ENCODE data around the gene SLC7A11.

Gene SLC7A11

DNA sequence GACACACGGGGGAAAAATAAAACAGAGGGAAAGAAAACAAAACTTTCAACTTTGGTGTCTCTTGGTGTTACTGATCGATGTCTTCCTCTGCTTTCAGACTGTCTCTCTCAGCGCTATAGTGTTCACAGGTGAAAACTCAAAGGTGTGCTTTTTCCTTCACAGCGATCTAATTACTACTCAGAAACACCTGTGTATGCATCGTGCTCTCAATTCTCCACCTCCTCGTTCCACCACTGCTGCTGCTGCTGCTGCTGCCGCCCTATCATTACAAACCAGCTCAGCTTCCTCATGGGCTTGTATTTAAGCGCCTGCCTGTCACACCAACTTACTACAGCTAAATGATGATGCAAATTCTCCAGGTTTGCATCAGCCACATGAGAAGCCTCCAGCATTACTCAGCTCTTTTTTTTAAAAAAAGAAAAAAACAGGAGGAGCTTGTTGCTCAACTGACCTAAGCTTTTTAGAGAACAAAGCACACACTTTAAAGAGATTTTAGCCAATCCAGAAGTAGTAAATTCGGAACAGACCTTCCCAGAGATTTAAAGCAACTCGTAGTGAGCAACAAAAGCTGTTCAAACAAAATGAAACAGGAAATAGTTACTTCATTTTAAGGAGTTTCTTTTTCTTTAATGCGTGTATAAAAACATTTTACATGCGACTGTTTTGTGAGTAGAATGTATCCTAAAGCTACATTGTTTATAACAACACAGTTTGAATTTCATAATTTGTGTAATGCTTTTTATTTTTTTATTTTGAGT is at the start of gene SLC7A11:
TSS of gene SLC7A11 (minus strand) at position 274 of the 758 bp plus-strand sequence. CDS start 280 bp downstream, outside the sequence.
- DNase-seq = peak; percentile 72

DNA sequence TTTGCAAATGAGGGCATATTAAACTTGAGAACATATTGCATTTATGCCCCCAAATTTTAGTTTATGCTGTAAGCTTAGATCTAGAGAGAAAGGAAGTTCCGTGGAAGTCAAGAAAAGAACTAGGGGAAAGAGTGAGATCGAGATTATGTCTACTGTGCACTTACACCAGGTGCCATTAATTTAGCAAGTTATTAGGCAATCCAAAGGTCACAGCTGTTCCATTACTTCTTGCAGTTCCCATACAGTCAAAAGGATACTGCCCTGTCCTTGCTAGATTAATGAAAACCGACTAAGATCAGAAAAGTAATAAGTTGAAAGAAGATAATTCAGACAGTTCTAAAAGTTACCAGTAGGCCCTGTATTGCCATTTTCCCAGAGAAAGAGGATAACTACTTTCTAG is 49.3 kb upstream of the SLC7A11 start:
- no peak for DNase-seq

DNA sequence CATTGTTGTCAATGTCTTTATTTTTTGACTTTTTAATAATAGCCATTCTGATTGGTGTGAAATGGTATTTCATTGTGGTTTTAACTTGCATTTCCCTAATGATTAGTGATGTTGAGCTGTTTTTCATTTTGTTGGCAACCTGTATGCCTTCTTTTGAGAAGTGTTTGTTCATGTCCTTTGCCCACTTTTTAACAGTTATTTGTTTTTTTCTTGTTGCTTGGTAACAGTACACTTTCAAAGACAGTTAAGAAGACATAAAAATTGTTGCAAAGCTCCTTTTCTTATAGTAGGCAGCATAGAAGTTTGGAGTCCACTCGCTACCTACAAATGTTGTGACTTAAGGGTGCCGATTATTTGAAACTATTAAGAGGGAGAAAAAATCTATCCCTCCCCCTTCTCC is 48.7 kb upstream of the SLC7A11 start:
- DNase-seq = no peak

DNA sequence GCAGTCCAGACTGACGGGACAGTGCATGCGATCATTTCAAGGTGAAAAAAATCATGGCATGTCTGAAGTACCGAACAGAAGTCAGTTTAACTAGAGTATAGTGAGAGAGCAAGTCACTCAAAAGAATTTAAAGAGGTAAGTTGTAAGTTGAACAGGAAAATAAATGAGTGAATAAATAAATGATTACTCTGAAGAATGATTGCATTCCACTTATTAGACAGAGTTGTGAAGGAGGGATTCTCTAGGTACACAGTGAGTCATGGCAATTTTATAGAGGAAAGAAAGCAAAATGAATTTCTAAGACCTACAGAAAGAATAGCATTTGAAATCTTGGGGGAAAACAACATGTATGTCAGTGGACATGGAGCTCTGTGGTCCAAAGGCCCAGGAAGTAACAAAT is 37.1 kb upstream of the SLC7A11 start:
- DNase-seq = no peak

DNA sequence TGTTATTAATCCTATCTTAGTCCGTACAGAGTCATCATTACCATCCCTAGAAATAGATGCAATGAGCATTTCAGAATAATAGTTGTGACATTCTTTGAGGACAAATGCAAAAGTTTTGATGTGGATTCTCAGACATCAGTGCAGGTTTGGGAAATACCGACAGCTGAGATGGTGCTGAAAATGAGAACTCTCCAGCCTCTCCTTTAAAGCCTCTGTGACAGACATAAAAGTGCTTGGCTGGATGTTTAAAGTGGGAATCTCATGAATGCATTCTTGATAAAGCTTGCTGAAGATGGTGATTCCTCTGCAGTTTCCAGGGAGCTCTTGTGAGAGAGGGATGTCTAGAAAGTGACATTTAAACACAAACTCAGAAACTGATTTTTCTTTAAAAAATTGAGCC is 35.0 kb upstream of the SLC7A11 start:
- DNase-seq = no peak

DNA sequence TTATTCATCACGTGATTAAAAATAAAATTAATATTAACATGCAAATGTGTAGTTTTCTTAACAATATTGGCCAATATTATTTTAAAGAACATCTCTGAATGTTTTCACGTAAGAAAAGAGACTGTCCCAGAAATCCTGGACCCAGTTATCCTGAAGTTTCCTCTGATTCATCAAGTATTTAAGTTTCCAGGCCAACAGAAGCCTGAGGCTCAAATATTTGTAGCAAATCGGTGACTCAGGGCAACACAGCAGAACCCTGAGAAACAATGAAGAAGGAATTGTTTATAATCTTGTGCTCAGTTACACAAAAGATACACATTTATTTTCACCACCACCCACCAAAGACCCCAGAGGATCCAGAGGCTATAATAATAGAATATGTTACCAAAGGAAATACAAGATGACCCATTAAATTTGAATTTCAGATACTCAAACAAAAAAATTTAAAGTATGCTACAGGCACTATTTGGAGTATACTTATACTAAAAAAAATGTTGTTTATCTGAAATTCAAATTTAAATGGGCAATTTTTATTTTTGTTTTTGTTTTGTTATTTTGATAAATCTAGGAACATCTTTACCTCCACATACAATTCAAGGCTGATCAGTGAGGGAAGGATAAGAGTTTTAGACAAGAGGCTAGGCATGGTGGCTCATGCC is 33.9 kb upstream of the SLC7A11 start:
- no peak for DNase-seq

DNA sequence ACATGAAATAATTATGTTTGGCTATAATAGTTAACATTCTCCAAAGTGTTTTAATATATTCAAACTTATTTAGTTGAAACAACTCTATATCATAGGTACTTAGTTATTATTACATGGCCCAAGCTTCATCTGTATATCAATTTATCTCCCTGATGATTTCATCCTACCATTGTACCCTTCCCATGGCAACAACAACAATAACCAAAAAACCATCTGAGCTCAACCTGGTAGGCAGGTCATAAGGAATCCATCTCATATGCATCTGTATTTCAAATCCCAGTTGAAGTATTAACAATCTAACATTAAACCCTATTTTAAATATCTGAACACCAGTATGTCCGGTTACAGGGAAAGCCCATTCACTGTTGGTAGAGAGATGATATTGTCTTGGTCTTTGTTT is 33.1 kb upstream of the SLC7A11 start:
- DNase-seq = no peak

DNA sequence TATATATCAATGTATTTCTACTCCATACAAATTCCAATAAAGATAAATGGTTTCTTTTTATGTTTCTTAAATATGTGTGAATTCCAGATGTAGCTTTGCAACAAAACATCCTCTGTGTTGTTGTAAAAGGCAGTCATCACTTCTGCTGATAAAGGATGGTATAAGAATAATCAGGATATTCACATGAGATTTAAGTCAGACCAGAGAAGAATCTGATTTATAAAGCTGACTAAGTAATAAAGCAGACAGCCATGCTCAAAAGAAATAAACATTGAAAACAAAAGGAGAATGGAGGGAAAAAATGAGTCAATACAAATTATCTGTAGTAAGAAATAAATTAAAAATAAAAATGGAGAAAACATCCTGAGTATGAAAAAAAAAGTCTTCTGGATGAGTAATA is 27.0 kb upstream of the SLC7A11 start:
- no peak for DNase-seq

DNA sequence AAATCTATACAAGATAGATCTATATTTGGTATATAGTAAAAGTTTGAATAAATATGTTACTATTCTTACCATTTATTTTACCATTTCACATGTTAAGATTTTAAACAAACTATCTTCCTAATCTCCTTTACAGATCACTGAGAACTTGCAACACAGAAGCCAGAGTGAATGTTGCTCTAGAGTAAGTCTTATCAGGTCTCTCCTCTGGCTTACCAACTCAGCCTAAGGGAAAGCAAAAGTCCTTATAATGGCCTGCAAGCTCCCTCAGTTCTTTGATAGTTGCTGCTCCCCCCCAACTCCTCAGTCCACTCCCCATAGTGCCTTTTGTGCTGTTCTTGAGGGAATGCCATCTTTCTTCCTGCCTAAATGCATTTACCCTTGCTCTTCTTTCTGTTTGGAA is 25.7 kb upstream of the SLC7A11 start:
- DNase-seq = no peak

DNA sequence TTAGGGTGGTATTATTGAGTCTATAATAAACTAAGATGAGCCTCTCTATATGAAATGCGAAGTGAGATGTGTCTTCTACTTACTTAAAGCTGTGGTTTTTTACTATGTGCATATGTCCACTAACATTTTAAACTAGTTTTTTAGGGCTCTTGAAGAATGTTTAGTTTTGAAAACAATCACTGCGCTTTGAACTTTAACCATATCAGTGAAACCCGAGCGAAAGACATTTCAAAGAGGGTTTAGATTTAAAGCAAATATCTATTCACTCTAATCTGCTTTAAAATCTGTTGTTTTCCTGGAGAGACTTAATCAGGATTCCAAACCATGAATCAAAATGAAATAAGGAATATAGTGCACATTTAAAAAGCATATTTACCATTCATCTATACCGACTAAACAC is 24.8 kb upstream of the SLC7A11 start:
- no peak for DNase-seq

DNA sequence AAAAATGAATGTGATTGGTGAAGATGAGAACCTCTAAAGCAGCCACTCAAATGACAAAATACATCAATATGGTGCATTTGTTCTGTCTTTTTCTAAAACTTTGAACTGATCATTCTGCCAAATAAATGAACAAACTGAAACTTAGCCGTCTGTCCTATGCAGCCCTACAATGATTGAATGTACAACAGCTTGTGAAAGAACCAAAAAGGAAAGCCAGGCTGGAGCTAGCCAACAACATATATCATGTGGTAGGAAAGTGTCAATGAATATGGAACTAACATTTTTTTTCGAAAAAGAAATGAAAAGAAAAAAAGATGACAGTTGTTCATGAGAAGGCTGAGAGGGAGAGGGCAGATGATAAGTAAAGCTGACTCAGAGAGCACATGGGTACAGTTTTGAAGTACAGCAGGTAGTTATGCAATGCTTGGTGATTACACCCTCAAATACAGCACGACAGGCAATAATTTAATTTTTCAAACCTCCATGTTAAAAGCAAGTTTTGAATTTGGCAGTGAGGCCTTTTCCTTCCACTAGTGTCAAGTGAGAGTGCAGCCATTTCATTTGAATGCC is 21.2 kb upstream of the SLC7A11 start:
- no peak for DNase-seq

DNA sequence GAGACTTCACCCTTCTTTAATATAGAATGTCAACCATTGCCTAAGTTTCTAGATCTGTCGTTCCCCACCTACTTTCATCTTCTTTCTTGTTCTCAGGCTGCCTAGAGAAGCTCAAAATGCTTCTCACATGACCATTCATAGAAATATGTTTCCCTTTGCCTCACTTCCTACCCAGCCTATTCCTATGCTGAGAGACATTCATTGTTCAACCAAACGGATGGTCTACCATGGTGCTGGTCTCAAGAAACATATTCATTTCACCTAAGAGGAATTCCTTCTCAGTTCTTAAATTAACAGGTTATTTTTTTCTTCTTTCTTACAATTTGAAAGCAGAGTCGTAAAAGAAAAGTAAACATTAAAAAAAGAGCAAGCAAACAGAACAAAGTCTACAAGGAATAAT is 20.3 kb upstream of the SLC7A11 start:
- no peak for DNase-seq

DNA sequence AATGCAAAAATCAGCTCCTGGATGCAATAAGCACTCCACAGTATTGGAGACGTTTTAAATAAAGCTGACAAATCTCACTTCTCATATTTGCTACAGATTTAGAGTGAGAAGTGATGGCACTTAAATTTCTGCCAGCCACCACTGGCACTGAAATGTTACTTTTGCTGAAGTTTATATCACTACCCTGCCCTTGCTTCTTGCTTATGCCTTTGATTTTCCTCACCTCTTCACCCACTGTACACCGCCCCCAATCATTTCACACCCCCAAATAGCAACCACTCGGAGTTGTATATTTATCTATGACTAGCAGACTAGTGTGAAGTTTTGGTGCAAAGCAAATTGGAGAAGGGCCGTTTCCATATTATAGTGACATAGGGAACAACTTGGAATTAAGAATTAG is 19.9 kb upstream of the SLC7A11 start:
- no peak for DNase-seq

DNA sequence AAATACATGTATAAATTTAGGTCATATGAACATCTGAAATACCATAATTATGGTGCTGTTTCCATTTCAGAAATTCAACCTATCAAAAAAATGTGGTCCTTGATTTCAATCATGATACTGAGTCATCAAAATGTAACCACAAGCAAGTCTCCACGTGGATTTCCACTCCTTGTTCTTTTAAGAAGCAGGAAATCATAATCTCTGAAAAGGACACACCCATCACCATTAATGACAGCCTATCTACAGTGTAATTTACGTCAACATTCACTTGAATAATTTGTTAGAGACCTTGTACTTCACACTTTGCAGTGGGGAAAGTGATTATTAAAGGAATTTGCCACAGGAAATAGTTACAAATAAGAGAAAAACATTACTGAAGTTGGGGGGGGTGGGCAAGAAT is 17.7 kb upstream of the SLC7A11 start:
- DNase-seq = no peak

DNA sequence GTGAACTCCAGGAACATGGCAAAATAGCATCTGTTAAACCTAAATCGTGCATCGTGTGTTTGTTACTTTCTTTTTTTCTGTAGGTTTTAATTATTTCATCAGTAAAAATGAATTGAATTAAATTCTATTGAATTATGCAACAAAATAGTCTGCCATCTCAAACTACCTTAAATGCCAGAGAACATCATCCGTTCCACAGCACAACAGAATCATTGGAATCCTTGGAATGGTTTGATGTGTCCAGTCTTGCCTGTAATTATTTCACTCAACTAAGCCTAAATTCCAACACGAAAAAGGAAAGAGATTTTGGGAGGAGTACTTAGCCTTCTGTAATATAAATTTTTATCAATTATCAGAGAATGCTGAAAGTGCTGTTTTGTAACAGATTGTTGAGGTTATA is 17.1 kb upstream of the SLC7A11 start:
- DNase-seq = no peak

DNA sequence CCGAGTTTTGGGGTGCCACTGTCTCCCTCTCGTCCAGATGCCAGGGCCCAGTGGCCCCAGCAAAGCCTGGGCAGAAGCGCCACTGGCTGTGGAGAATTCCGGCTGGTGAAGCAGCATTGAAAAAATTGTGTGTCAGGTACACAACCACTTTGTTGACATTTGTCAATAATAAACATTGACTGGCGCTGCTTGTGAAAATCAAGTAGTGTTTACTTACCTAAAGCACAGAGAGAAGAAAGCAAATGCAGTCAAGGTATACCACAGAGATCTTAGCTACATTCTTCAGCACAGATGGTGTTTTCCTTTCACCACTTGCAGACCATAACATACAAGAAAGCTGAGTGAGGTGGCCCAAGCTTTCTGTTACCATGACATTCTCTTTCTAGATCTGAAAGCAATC is 14.5 kb upstream of the SLC7A11 start:
- DNase-seq = no peak

DNA sequence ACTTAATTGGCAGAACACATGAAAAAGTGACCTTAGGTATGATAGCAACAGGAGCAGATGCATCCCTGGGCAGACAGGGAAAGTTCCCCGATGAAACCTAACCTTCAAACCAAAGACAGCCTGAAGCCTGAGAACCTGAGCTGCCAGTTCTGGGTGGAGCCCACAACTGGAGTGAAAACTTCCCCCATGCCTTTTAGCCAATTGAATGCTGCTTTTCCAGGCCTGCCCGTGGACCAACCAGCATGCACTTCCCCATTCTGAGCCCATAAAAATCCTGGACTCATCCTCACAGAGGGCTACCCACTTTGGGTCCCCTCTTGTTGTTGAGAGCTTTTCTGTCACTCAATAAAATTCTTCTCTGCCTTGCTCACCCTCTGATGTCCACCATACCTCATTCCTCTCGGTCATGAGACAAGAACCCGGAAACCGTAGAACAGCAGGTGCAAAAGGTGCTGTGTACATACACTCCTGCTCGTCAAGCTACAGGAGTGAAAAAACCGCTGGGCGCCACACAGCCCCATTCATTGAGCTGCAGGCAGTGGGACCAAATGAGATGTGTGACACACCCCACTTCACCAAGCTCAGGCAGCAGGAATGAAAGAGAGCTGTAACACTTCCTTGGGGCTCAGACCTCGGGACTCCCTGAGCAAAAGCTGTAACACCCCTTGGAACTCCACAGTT is 13.9 kb upstream of the SLC7A11 start:
- DNase-seq = no peak

DNA sequence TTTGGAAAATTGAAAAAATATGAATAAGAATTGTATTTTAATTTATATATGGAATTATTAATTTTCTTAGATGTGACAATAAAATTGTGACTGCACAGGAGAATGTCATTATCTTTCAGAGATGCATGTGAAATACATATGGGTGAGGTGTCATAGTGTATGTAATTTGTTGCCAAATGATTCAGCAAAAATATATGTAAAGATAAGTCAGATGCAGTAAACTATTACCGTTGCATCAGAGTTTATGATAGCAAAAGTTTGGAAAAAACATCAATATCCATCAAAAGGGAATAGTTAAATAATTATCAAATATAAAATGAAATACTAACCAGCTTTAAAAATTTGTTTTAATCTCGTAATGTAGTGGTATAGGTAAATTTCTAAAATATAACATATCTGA is 10.4 kb upstream of the SLC7A11 start:
- no peak for DNase-seq

DNA sequence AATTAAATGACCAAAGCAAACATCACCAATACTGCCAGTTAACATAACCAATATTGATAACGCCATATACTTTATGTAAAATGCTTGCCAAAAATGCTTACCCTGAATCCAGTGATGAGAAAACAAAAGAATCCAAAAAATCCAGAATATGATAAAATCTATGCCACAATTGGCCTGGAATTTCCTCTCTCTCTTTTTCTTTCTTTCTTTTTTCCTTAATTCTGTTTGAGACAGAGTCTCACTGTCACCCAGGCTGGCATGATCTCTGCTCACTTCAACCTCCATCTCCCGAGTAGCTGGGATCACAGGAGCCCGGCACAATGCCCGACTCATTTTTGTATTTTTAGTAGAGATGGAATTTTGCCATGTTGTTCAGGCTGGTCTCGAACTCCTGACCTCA is 9.8 kb upstream of the SLC7A11 start:
- DNase-seq = no peak

DNA sequence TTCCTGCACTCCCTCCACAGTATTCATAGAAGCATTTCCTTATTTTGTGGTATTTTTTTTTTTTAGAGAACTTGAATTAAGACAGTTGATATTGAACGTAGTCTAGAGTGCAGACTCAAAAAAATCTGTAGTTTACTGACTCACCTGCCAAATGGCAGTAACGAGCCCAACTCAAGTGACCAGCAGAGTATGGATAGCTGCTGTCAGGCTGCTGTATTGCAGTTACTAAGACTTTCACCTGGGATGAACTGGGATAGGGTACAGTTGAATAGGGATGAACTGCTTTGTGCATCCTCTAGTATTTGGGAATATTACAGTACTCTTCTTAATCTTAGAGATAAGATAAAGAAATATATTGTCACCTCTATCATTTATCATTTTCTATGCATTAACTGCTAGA is 7.0 kb upstream of the SLC7A11 start:
- no peak for DNase-seq

DNA sequence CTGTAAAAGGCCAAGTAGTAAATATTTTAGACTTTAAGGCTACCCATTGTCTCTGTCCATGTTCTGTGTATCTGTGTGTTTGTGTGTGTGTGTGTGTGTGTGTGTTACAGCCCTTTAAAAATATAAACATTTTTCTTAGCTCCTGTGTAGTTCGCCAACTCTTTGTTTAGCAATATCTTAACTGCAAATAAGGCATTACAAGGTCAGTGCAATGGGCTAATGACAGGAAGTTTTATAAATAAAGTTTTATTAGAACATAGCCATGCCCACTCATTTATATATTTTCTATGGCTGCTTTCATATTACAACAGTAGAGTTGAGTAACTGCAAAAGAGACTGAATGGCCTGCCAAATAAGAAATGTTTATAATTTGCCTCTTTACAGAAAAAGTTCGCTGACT is 5.9 kb upstream of the SLC7A11 start:
- DNase-seq = no peak

DNA sequence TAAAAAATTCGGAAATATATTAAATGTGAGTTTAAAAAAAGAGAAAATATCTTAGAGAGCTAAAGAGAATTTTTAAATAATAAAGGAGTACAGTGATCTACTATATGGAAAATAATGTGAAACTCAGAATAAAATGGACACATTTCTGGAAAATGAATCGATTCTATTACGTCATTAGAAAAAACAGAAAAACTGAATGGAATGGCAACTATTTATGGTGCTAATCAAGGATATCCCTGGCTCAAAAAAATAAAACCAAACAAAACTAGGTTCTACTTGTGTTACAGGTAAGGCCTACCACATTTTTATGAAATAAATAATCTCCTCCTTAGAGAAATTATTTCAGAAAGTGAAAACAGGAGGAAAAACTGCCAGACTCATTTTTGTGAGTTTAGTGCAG is 5.5 kb upstream of the SLC7A11 start:
- no peak for DNase-seq

DNA sequence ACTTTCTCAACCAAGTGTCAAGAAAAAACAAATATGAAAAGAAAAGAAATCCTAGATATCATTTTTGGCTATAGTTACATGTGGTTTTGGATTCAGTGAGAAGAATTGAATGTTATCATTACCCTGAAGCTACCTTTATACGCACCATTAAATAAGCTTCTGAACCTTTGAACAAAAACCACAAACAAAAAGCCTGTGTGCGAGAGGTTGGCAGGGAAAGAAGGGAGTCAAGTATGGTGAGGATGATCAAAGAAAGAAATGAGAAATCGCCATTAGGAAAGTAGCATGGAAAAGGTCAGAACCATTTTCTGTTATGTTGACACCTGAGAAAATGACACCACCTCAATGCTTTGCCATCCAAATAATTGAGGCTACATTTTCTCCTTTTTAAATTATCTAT is 1.2 kb upstream of the SLC7A11 start:
- peak; percentile 77 for DNase-seq

DNA sequence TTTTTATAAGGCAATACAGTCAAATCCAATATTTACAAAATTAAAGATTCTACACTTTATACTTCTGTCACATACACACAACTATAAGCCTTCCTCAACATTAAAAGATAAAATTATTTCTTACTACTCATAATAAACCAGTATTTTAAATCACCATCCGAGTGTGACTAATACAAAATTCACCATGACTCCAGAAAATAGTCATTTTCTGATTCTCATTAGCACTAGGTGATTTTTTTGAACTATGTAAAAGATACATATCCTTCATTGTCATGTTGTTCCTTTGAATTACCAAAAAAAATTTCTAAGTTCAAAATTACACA is 646 bp upstream of the SLC7A11 start:
- DNase-seq = peak; percentile 19
